ENCODE results near the gene NUP85. TPM values are rescaled to one million over a fixed set of nuclear protein-coding genes. Genes with fewer than 3 reads are reported as not detected.

Gene NUP85
- total RNA-seq, 1 experiment from 2014 or later: 95.6 TPM

DNA sequence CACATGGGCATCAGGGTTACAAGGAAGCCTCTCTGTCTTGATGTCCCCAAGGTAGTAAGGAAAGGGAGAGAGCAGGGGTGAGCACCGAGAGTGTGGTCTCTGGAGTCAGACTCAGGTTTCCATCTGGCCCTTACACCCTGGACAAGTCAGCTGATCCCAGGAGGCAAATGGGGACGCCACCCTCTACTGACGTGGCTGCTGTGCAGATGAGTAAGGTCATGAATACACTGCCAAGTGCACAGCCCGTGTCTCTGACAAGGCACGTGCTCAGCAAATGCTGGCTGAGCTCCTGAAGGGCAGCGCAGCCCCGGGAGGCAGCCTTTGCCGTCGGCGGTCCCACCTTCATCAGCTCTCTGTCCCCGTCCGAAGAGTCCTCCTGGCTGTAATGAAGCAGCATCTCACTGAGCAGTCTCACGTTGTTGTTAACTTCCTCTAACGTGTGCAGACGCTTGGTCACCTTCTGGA is 36.5 kb downstream of the NUP85 start:
- Histone ChIP-seq H3K9me2 (replicated peaks; ENCODE audit: low read length) (no peaks in the 10 kb centered on the region), H2AFZ (ENCODE audit: low read length) (no peak overlapping the region), H3K4me1 (ENCODE audit: insufficient read depth, low read length) (no peaks in the 10 kb centered on the region), H3K36me3 (ENCODE audit: low read depth, low read length) (peaks cover 78% of the 10 kb centered on the region), H3K27ac (ENCODE audit: low read length) (no peak overlapping the region), H4K20me1 (ENCODE audit: low read length) (no peaks in the 10 kb centered on the region), H3K9me3 (ENCODE audit: low read length) (no peaks in the 10 kb centered on the region), H3F3A (ENCODE audit: low read length, unreplicated experiment) (no peaks in the 10 kb centered on the region), H3K79me2 (ENCODE audit: low read length) (no peaks in the 10 kb centered on the region), H3K4me2 (ENCODE audit: low read length) (no peak overlapping the region), H3K4me3 (ENCODE audit: low read length) (no peak overlapping the region), H3K27me3 (ENCODE audit: low read length) (no peaks in the 10 kb centered on the region), H3K9ac (ENCODE audit: low read length) (no peak overlapping the region)
- ChIA-PET POLR2A (ENCODE audit: unreplicated experiment) (no interaction called here), CTCF (no interaction called here)
- TF ChIP-seq EZH2 (IDR thresholded peaks at IDR 0.05; ENCODE audit: low read length, unreplicated experiment): no peak
- no peak for TF ChIP-seq EZH2phosphoT487 (IDR thresholded peaks at IDR 0.05; ENCODE audit: borderline replicate concordance, low read length)
- TF ChIP-seq CTCF (conservative IDR thresholded peaks at IDR 0.05; ENCODE audit: low read depth, low read length): no peak
- no peak for ATAC-seq
- BruUV-seq (replicated peaks): TSS peak; percentile 3
- intact Hi-C loops (cut with micrococcal nuclease): no loop called here
- DNase-seq: no peak

- CTCF ChIA-PET: no interaction called here
- Histone ChIP-seq H3K9ac (ENCODE audit: low read length) (no peak overlapping the region), H3K79me2 (ENCODE audit: low read length) (0 out of 2 replicates have a peak, but pooled peaks cover 2% of the 10 kb centered on the region), H4K20me1 (ENCODE audit: low read length) (no peaks in the 10 kb centered on the region), H3K36me3 (ENCODE audit: low read depth, low read length) (peaks cover 73% of the 10 kb centered on the region), H3K9me3 (ENCODE audit: low read length) (no peaks in the 10 kb centered on the region), H3K27ac (ENCODE audit: low read length) (no peak overlapping the region), H3K4me2 (ENCODE audit: low read length) (no peak overlapping the region), H3K9me2 (replicated peaks; ENCODE audit: low read length) (no peaks in the 10 kb centered on the region), H3K4me3 (ENCODE audit: low read length) (no peak overlapping the region), H3F3A (ENCODE audit: low read length, unreplicated experiment) (no peaks in the 10 kb centered on the region), H2AFZ (ENCODE audit: low read length) (no peak overlapping the region), H3K4me1 (ENCODE audit: insufficient read depth, low read length) (no peaks in the 10 kb centered on the region), H3K27me3 (ENCODE audit: low read length) (no peaks in the 10 kb centered on the region)
- no peak for TF ChIP-seq EZH2 (IDR thresholded peaks at IDR 0.05; ENCODE audit: low read length, unreplicated experiment)
- no peak for TF ChIP-seq EZH2phosphoT487 (IDR thresholded peaks at IDR 0.05; ENCODE audit: borderline replicate concordance, low read length)
- TF ChIP-seq CTCF (conservative IDR thresholded peaks at IDR 0.05; ENCODE audit: low read depth, low read length): no peak
- POLR2A ChIA-PET (ENCODE audit: unreplicated experiment): no interaction called here
- no TSS peak for BruUV-seq (replicated peaks)
- ATAC-seq (no peak), DNase-seq (no peak)
- intact Hi-C loops (cut with micrococcal nuclease): no loop called here
Measured at GRCh38 chr17:75242461-75243042, 37.1 kb downstream of the NUP85 start.

GRCh38 chr17:75244133-75244866 is 38.8 kb downstream of the NUP85 start:
- intact Hi-C loops (cut with micrococcal nuclease): no loop called here
- TF ChIP-seq CTCF (conservative IDR thresholded peaks at IDR 0.05; ENCODE audit: low read depth, low read length): no peak
- Histone ChIP-seq H3K9me2 (replicated peaks; ENCODE audit: low read length) (no peaks in the 10 kb centered on the region), H3K27ac (ENCODE audit: low read length) (no peak overlapping the region), H3K9ac (ENCODE audit: low read length) (no peak overlapping the region), H3K4me3 (ENCODE audit: low read length) (no peak overlapping the region), H3K9me3 (ENCODE audit: low read length) (no peaks in the 10 kb centered on the region), H3F3A (ENCODE audit: low read length, unreplicated experiment) (no peaks in the 10 kb centered on the region), H3K27me3 (ENCODE audit: low read length) (no peaks in the 10 kb centered on the region), H3K36me3 (ENCODE audit: low read depth, low read length) (peaks cover 63% of the 10 kb centered on the region), H4K20me1 (ENCODE audit: low read length) (no peaks in the 10 kb centered on the region), H2AFZ (ENCODE audit: low read length) (no peak overlapping the region), H3K4me1 (ENCODE audit: insufficient read depth, low read length) (no peaks in the 10 kb centered on the region), H3K79me2 (ENCODE audit: low read length) (peaks cover 14% of the 10 kb centered on the region), H3K4me2 (ENCODE audit: low read length) (no peak overlapping the region)
- ATAC-seq: no peak
- CTCF ChIA-PET: interaction anchor here (0.8 kb wide), 1 partner anchor 27 kb away, joined by 5 read pairs; the partner anchor contains the start of gene MIF4GD
- no TSS peak for BruUV-seq (replicated peaks)
- DNase-seq: no peak
- POLR2A ChIA-PET (ENCODE audit: unreplicated experiment): no interaction called here
